ENCODE measurements around the gene KCNJ18.
"Not testable (repeated sequence)": the region's sequence is repeated elsewhere in the genome, so short reads cannot be mapped to it uniquely, and the experiment has no call there.

The KCNJ18 gene

DNA sequence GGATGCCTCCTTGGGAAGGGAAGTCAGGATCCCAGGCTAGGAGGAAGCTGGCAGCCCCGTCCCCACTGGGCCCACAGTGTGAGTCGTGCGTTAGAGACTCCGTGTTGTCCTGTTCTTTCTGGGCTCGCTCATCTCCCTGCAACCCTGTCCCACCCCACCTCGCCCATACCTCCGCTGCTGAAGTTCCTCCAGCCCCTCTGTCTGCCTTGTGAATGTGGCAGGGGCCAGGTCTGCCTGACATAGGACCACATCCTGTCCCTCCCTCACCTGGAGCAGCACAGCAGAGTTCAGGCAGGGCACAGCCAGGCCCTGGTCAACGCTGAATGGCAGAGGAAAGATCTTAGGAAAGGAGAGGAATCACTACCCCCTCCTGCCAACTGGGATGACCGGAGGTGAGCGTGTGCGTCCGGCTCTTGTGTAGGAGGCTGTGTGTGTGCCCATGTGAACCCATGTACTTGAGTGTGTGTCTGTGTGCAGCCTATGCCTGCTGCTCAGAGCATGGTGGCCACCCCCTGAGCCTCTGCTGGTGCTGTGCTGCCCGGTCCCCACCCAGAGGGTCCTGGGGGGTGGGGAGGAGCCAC lies 12.8 kb downstream of the KCNJ18 start:
- no peak for DNase-seq

DNA sequence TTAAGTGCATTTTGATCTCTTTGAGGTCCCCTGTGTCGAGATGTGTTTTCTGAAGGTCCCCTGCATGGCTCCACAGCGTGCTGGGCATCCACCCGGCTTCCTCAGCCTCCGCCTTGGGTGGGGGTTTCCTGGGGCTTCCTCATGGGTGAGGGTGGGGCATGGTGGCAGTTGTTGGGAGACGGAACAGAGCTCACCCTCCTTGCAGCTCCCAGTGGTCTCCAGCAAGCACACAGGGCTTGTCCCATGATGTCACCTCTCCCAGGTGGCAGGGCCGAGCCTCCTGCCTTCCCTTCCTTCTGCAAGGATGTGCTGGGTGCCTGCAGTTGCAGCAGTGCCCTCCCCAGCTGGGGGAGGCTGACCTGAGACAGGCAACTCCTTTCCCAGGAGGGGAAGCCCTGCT lies 13.4 kb downstream of the KCNJ18 start:
- not testable (repeated sequence) for DNase-seq

DNA sequence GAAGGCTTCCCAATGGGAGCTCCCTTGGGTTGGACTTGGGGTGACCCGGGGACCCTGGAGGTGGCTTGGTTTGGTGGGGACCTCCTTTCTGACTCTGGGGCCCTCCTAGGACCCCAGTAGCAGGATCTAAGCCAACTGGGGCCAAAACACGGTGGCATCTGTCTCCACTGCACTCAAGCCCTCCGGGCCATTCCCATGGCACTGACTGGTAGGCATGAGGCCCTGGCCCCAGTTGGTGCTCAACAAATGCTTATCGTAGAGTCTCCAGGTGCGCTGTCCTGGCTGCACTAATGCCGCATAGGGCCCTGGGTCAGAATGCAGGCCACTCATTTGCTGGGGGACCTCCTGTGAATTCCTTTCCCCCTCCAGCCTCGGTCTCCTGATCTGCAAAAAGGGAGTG lies 14.2 kb downstream of the KCNJ18 start:
- DNase-seq, result not testable (repeated sequence)

DNA sequence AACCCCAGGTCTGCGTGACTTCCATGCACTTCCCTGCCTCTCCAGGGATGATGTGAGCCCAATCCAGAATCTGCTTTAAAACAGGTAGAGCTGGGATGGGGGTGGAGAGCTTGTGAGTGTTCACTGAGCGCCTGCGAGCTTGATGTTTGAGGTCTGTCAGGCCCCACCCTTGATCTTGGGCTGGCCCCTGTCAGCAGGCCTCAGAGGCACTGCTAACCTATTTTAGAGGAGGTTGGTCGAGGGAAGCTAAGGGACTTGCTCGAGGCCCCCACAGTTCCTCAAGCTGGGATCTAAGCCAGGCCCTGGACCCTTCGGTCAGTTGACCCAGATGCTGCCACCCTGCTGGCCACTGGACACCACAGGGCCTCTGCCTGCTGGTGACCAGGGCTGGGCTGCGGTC lies 14.8 kb downstream of the KCNJ18 start:
- not testable (repeated sequence) for DNase-seq

DNA sequence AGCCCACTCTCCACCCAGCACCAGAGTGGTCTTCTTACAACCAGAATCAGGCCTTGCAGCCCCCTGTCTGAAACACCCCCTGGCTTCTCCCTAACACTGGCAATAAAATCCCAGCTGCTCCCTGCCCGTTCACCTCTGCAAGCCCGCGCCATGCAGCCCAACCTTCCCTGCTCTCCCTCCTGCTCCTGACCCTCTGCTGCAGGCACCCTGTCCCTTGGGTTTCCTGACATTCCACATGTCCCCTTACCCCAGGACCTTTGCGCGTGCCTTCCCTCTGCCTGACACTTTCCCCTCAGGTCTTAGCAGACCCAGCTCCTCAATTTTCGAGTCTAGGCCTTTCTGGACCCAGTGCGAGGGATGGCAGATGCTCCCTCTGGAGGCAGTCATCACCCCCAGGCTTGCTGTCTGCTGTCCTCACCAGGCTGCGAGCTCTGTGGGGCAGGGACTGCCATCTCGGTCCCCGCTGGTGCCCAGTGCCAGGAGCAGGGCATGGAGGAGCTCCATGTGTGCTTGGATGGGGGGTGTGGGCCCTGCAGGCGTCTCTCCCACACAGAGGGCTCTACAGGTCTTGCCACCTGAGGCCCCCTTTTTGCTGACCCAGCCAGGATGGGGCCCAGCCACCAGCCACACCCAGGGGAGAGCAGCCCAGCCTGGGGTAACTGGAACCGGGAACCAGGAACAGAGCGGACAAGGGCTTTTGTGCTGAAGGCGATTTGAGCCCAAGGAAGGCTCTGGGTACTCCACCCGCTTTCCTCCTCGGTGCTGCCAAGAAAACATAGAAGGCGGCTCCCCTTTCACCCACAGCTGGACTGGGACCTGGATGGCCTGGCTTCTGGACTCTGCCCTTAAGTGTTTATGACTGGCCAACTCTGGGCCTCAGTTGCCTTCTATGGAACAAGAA lies 15.6 kb downstream of the KCNJ18 start:
- not testable (repeated sequence) for DNase-seq

DNA sequence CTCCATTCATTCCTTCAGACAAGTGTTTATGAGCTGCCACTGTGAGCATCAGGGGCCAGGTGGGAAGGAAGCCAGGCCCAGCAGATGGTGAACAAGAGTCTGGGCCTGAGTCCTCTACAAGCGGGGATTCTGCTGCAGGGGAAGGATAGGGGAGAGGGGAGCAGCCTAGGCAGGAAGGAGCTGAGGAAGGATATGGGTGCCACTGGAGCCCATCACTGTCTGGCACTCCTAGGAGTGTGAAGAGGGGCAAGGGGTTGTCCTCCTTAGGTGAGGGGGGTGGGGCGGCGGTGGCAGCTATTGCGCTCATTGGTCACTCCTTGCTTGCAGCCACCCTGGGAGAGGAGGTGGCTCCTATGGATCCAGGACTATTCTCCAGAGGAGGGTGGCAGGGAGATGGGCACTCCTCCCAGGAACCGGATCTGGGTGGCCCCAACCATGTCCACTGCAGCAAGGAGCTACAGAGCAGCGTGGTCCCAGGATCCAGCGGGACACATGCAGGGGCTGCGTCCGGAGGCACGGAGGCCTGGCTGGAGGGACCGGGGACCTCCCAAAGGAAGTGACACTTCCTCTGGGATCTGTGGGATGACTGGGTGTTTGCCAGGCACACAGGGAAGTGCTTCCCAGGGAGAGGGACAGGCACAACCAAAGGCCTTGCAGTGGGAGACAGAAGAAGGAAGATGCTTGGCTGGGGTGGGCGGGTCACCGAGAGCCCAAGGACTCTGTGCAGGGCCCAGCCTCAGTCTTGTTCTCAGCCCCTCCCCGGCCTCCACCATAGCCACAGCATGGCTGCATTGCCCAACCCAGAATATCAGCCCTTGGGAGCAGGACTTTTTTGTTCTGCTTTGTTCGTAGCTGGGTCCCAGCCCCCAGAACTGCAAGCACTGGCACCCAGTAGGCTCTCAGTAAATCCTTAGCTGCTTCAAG lies 16.6 kb downstream of the KCNJ18 start:
- not testable (repeated sequence) for DNase-seq

DNA sequence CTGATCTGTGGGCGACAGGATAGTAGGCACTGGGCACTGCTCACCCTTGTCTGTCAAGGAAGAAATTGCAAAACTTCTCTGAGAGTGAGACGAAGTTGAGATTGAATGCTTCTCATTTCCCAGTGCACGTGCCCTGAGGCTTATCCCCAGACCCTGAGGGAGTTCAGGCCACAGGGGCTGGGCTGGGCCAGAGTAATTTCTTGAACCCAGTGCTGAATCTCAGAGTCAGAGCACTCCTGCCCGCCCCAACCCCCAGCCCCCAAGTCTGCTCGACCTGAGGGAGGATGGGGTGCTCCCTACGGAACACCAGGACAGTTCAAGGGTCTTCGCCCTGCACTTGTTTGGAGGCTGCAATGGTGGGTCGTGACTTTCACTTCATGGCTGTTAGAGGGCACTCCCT lies 17.7 kb downstream of the KCNJ18 start:
- DNase-seq, result not testable (repeated sequence)

DNA sequence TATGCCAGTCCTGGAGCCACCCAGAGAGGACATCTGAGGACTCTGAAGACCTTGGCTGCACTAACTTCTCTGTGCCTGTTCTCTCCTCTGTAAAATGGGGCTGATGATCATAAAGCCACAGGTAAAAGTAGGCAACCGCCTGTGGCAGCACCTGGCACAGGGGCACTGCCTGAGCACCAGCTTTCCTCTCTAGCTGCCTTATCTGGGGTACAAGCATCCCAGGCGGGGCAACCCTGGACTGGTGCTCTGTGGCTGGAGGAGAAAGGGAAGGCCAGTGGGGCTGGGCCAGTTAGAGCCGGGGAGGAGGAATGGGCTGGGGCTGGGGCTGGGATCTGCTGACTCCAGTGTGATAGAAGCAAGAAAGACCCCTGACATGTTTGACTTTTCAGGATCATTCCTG lies 18.2 kb downstream of the KCNJ18 start:
- not testable (repeated sequence) for DNase-seq

DNA sequence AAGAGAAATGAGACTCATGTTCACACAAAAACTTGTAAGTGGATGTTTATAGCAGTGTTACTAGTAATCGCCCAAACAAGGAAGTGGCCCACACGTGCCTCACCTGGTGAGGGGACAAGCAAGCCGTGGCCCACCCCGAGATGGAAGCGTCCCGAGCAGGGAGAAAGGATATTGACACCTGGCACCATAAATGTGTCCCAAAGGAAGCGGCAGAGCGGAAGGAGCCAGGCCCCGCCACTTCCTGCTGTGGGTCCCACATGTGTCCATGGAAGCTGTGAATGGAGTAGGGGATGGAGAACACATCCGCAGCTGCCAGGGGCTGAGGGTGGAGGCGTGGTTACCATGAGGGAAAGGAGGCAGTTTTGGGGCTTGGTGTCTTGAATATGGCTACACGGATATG lies 18.9 kb downstream of the KCNJ18 start:
- DNase-seq, result no peak

DNA sequence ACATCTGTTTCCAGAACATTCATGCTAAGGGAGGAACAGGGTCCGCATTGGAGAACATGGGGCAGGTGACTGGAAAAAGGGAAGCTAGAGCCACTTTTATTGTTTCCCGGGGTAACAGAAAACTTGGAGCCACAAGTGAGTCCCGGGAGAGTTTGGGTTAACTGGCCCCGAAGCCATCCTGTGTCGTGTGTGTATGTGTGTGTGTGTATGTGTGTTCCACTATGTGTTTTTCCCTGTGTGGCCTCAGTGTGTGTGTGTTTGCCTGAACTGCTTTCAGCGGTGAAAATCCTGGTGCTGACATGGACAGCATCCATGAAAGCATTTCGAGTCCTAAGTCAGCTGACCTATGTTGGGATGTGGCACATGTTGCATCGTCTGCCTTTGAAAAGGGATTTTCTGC lies 20.7 kb downstream of the KCNJ18 start:
- DNase-seq, result not testable (repeated sequence)

DNA sequence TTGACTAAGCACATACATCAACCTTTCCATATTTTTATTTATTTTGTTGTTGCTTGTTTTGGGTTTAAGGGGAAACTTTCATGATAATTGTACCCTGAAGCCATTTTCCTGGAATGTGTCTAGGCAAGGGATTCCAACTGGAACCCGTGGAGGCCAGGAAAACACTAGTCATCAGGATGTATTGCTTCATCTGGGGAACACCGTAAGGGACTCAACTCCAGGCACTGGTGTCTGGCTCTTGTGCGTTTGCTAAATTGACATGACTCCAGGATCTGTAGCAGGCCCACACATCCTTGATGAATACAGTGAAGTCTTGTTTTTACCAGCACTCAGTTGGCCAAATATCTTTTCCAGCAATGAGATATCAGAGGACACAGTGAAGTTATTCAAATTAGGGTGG lies 21.3 kb downstream of the KCNJ18 start:
- DNase-seq, result not testable (repeated sequence)

DNA sequence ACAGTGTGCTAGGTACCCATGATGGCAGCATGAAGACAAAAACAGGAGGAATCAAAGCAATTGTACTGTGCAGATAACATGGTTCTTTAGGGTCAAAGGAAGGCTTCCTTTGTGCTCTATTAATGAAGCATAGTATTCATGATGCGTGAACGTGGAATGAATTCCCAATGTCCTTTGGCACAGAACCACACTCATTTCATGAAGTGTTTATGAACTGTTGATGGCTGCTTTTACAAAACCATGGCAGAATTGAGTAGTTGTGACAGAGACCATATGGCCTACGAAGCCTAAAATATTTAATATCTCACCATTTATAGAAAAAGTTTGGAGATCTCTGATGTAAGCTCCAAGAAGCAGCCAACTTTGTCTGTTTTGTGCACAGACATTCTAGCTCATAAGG lies 22.4 kb downstream of the KCNJ18 start:
- DNase-seq, result not testable (repeated sequence)

DNA sequence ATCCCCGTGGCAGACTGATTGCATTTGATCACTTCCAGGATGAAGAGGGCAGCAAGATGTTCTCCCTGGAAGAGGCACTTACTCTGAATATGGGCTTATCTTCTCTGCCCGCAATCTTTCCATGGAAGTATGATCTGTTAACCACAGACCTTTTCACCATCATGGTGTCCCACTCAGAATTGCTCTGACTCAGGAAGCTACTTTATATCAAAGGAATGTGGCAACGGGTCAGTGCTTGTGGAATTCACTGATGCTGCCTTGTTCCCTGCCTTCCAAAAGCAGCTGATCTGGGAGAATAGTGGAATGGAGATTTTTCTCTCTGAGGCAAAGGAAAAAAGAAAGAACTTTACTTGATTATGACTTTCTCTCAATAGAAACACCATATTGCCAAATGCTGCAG lies 23.6 kb downstream of the KCNJ18 start:
- DNase-seq, result not testable (repeated sequence)

DNA sequence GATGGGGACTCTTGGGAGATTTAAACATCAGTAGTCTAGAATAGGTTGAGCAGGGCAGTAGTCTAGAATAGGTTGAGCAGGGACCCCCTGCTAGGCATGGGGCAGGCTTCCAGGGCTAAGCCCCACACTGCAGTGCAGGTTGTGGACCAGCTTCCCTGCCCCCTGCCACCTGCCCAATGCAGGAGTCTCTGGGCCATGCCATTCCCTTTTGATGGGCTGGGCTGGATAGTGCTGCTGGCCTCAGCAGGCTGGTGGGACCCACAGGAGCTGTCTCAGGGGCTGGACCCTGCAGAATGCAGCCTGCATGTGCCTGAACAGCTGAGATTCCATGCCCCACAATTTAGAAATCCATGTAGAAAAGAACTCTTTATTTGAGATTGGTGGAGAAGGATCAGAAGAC lies 26.6 kb downstream of the KCNJ18 start:
- DNase-seq, result not testable (repeated sequence)

DNA sequence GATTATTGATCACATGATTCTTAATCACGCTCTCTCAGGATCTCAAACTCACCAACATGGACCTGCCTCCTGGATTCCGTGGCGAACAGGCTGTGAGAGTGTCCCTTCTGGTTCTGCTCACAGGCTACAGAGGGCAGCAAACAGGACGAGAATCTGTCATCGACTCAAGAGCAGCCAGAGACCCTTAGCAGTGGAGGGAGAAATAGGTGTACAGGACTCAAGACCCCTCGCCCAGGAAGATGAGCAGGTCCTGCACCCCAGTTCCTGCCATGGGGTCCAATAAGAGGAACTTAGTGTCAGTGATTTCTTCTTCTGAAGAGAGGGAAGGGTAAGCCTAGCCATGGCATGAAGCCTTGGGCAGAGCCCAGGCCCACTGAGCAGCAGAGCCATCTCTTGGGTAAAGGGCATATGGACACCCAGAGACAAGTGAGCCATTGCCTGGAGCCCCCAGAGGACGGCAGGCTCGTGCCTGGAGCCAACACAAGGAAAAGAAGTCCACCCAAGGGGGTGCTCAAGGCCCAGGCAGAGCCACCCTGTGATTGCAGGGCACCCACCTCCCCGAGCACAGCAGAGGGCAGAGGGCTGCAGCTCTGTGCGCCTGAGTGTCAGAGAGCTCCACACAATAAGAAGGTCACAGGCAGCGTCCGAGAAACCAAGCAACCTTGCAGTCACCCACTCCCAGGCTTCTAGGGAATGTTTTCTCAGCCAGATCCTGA lies 27.3 kb downstream of the KCNJ18 start:
- DNase-seq, result not testable (repeated sequence)

DNA sequence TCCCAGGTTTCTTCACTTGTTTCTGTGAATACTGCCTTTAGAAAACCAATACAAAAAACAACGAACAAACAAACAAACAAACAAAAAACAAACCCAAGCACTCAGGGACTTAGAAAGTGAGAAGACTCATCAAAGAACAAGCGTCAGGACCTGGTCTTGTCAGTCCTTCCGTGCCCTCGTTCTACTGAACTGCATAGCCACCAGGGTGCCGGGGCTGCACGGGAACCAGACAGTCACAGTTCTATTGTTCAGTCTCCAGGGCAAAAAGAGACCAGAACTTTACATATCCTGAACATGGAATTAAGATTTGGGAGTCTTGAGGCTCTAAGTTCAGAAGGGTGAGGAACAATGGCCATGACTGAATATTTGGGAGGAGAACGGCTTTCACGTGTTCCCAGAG lies 28.2 kb downstream of the KCNJ18 start:
- DNase-seq, result not testable (repeated sequence)

DNA sequence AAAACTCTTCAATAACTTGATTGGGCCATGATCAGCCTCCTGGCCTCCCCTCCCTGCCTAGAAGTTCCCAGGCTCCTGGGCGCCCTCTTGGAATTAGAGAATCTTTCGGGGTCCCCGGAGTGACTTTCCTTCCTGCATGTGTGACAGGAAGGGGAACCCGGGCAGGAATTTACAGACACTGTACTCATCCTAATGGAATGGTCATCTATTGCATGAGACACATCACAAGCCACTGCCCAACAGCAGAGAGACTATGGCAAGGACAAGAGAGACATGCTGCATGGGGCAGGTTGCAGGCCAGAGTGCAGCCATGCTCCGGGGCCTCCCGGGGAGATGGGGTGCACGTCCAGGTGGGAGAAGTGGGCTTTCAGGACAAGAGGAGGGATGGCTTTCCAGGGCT lies 29.9 kb downstream of the KCNJ18 start:
- DNase-seq, result not testable (repeated sequence)

DNA sequence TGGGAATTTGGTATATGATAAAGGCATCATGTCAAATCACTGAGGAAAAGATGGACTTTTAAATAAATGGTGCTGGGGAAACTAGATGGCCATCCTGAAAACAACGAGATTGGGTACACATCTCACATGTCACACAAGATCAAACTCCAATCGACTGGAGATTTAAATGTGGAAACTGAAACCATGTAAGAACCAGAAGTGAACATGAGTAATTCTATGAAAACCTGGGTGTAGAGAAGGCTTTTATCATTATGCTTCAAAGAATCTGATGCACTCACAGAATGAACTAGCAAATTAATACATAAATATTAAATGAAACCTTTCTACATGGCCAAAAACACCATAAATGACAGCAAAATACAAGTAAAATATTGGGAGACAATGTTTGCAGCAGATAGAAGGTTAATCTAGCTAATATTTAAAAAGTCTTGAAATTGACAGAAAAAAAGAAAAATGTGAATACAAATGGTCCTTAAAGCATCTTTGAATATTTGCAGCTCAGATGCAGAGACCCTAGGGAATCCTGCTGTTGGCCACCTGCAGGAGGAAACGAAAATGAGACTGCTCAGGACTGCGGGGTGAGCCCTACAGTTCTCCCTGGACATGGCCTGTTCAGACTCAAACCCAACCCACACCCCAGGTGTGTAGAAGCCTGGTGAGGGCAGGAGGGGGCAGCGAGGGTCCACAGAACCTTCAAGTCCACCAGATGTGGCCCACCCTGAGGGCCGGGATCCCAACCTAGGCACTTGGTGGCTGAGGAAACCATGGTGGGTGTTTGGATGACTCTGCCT lies 32.1 kb downstream of the KCNJ18 start:
- DNase-seq, result not testable (repeated sequence)

DNA sequence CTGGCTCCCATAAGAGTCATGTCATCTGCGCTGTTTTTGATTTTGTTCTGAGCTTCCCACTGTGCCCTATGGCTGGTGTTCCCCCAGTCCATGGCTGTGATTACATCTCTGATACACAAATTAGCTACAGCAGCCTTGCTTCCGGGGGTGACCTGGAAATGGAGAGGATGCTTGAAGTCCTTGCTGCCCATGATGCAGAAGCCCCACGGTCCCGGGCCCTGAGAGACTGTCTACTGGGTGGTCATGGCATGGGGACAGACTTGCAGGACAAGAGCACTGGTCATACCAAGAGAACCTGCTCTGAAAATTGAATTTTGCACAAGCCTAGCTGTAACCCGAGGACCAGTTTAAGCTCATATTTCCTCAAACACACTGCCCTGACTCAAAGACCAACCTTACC lies 38.8 kb downstream of the KCNJ18 start:
- not testable (repeated sequence) for DNase-seq

DNA sequence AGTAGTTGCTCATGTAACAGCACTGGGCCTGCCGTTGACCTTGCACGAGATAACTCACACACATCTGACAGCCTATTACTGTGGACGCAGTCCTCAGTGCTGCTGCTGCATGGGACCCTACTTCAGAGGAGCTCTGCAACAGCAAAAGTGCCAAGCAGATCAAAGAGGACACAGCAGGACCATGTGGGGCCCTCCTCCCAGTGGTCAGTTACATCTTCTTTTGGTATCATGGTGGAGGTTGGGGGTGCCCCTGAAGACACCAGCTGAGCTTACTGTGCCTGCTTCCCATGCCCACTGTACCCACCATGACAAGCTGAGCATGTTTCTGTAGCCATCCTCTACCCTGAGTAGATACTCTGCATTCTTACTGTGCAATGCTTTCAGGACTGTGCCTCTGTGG lies 41.6 kb downstream of the KCNJ18 start:
- DNase-seq, result not testable (repeated sequence)

DNA sequence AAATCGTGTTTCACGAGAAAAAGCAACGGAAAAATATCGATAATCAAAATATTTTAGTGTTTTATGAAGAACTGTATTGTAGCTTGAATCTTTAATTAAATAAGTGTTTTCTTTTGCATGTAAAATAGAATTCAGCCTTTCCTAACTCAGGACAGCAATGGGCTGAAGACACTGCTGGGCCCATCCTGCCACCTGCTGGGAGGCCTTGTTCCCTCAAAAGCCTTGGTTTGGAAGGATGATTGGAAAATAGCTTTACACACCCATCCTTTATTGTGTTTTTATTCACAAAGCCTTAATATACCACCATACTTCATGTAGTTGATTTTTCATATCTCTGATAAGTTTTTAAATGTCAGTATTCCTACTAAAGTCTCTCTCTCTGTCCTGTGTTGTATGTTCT lies 43.5 kb downstream of the KCNJ18 start:
- not testable (repeated sequence) for DNase-seq
